HepG2 (cell line): Measurements from ENCODE around the gene GMEB1. TPM values are rescaled to one million over a fixed set of nuclear protein-coding genes. Genes with fewer than 3 reads are reported as not detected.

Experiments
- ATAC-seq: fragments of 200-7000 bp; cut with Tn5 transposase; 3 replicates; pipeline ENCODE4 v1.9.1; 2020; ENCODE audit warnings: mild to moderate bottlenecking, moderate library complexity
- BruUV-seq: library from RNA; stranded (reverse); fragments of 400-500 nt; replicated peaks from 2 replicates; lab custom pipeline; 2021; lab: Mats Ljungman, UMichigan
- CTCF ChIA-PET: fragments of 300-600 bp; formaldehyde crosslinking; extraction: SDS; loops from one replicate; lab custom pipeline; 2021; ENCODE audit warnings: low total read pairs, inconsistent platforms, low intra/inter-chr PET ratio; lab: Yijun Ruan, JAX
- POLR2A ChIA-PET: fragments of 350-600 bp; sonication (Branson Sonifier 250); formaldehyde crosslinking; loops from one replicate; lab custom pipeline; 2020; ENCODE audit warnings: antibody characterized with exemption, inconsistent platforms; lab: Yijun Ruan, JAX
- DNase-seq: peaks from one replicate; pipeline ENCODE4 v3.0.0-alpha.2; 2015; ENCODE audit warnings: low spot score
- FAIRE-seq: peaks from 3 replicates; lab custom pipeline; 2011; peaks lifted over from hg19 to GRCh38; lab: Jason Lieb, UNC
- H2AFZ ChIP-seq: one replicate; pipeline ENCODE4 v1.6.1; 2011; ENCODE audit warnings: low read length, inconsistent platforms
- H3K27ac ChIP-seq: fragments of 300-600 bp; 3 replicates; pipeline ENCODE4 v1.8.0; 2011; ENCODE audit warnings: mixed run types, mild to moderate bottlenecking, mixed read lengths, low read length, inconsistent platforms; ENCODE audit not compliant: insufficient read depth; ENCODE audit errors: extremely low read length
- H3K27me3 ChIP-seq, 2 experiments: fragments of 200-600 bp in 1 of 2; 2 replicates in 1 of 2; 3 replicates in 1 of 2; pipeline versions ENCODE4 v1.6.0 to v1.8.0; 2011; ENCODE audit warnings: low read length in 2 of 2, mild to moderate bottlenecking in 2 of 2, moderate library complexity in 2 of 2, inconsistent platforms in 1 of 2; ENCODE audit not compliant: insufficient read depth in 2 of 2, control insufficient read depth in 1 of 2
- H3K36me3 ChIP-seq, 2 experiments: fragments of 200-600 bp in 1 of 2; replicated peaks in 1 of 2; 2 replicates in 1 of 2; 3 replicates in 1 of 2; pipeline versions ENCODE4 v1.5.1 to v1.8.0; 2011; ENCODE audit warnings: low read length in 2 of 2, inconsistent platforms in 1 of 2; ENCODE audit not compliant: insufficient read depth in 2 of 2, control insufficient read depth in 1 of 2
- H3K4me1 ChIP-seq: 2 replicates; pipeline ENCODE4 v1.5.1; 2012; ENCODE audit warnings: low read length, inconsistent platforms; ENCODE audit not compliant: insufficient read depth
- H3K4me2 ChIP-seq: 2 replicates; pipeline ENCODE4 v1.6.0; 2011; ENCODE audit warnings: low read depth, low read length, inconsistent platforms
- H3K4me3 ChIP-seq, 3 experiments: fragments of 200-600 bp in 1 of 3; sonication (generic), shearing (Covaris generic) in 1 of 3; replicated peaks in 1 of 3; 2 replicates each; pipeline ENCODE4 v1.5.1; 2011 to 2016; ENCODE audit warnings: low read length in 3 of 3, inconsistent platforms in 2 of 3, low read depth in 2 of 3, mild to moderate bottlenecking in 2 of 3, control low read depth in 1 of 3, mixed read lengths in 1 of 3; ENCODE audit not compliant: insufficient read depth in 1 of 3
- H3K79me2 ChIP-seq: one replicate; pipeline ENCODE4 v1.6.1; 2011; ENCODE audit warnings: low read length, inconsistent platforms; ENCODE audit not compliant: insufficient read depth
- H3K9ac ChIP-seq: 2 replicates; pipeline ENCODE4 v1.6.0; 2011; ENCODE audit warnings: mild to moderate bottlenecking, low read depth, low read length, inconsistent platforms; ENCODE audit not compliant: insufficient read depth
- H3K9me3 ChIP-seq: 2 replicates; pipeline ENCODE4 v1.5.1; 2012; ENCODE audit warnings: mild to moderate bottlenecking, low read length
- H4K20me1 ChIP-seq: 2 replicates; pipeline ENCODE4 v1.6.0; 2011; ENCODE audit warnings: inconsistent platforms, mild to moderate bottlenecking, low read length, moderate library complexity; ENCODE audit not compliant: insufficient read depth
- CEBPG ChIP-seq: IDR thresholded peaks from 2 replicates; pipeline ENCODE4 v1.6.1; 2016
- ISL2 ChIP-seq: sonication (generic); formaldehyde crosslinking; IDR thresholded peaks from 2 replicates; pipeline ENCODE4 v1.5.0; 2020; ENCODE audit warnings: missing genetic modification reagents
- SNAI1 ChIP-seq: sonication (generic); formaldehyde crosslinking; IDR thresholded peaks from 2 replicates; pipeline ENCODE4 v1.5.0; 2020; ENCODE audit warnings: mild to moderate bottlenecking, missing genetic modification reagents, borderline replicate concordance
- TOE1 ChIP-seq: sonication (generic); formaldehyde crosslinking; IDR thresholded peaks from 2 replicates; pipeline ENCODE4 v1.4.0; 2020; ENCODE audit warnings: mild to moderate bottlenecking, missing genetic modification reagents
- WGBS: methylation state at CpG from one replicate; pipeline ENCODE4 v1.1.6; 2017; ENCODE audit warnings: low lambda C conversion rate; 5-methylcytosine and 5-hydroxymethylcytosine counted together
- in situ Hi-C: cut with HindIII; loops from 2 replicates; pipeline ENCODE4 v1.10.0; 2017; ENCODE audit warnings: low pct_unique_long_range_greater_than_20kb; ENCODE audit not compliant: extremely low pct_ligation_motif_present
- intact Hi-C: fragments of 100-400 bp; cut with micrococcal nuclease; formaldehyde crosslinking; loops from one replicate; pipeline ENCODE4 v1.10.0; 2022; ENCODE audit not compliant: unreplicated experiment
- polyA plus RNA-seq, 8 experiments: library from polyadenylated mRNA; depleted of rRNA in 3 of 8; stranded (reverse) in 7 of 8; unstranded in 1 of 8; fragments of >200 nt; fragmentation: Illumina TruSeq in 4 of 8; extraction: Trizol in 4 of 8; gene quantifications; 2 replicates each; pipeline versions ENCODE4 v1.2.1 to v1.2.3, GENCODE V29; 2011 to 2016; ENCODE audit warnings: low read depth in 4 of 8, missing spikeins in 1 of 8, mixed read lengths in 1 of 8; ENCODE audit not compliant: insufficient read depth in 1 of 8
- total RNA-seq, 5 experiments: library from RNA; depleted of rRNA; stranded (reverse); fragments of >200 nt; fragmentation: Illumina TruSeq; extraction: Trizol; gene quantifications; 2 replicates each; pipeline ENCODE4 v1.2.3, GENCODE V29; 2016; ENCODE audit warnings: low read depth in 1 of 5
- TF ChIP-seq, protein P1 (sequence below): sonication (generic); formaldehyde crosslinking; IDR thresholded peaks from 2 replicates; pipeline ENCODE4 v1.4.0; 2020; ENCODE audit warnings: low read depth, missing genetic modification reagents
- TF ChIP-seq, protein P2 (sequence below): sonication (generic); formaldehyde crosslinking; IDR thresholded peaks from 2 replicates; pipeline ENCODE4 v1.8.0; 2022; ENCODE audit warnings: missing genetic modification reagents, mild to moderate bottlenecking, inconsistent platforms, borderline replicate concordance
- TF ChIP-seq, protein P3 (sequence below): IDR thresholded peaks from 2 replicates; pipeline ENCODE4 v1.6.1; 2012; ENCODE audit warnings: low read length, improper control_type of control experiment
- TF ChIP-seq, protein P4 (sequence below): sonication (generic); formaldehyde crosslinking; IDR thresholded peaks from 2 replicates; pipeline ENCODE4 v1.4.0; 2020; ENCODE audit warnings: missing genetic modification reagents, borderline replicate concordance
- TF ChIP-seq, protein P5 (sequence below): sonication (generic); formaldehyde crosslinking; conservative IDR thresholded peaks from 2 replicates; pipeline ENCODE4 v1.8.0; 2022; ENCODE audit warnings: mild to moderate bottlenecking, moderate library complexity, missing genetic modification reagents

Gene GMEB1
- total and polyA plus RNA-seq, 2 of the 13 experiments (the other 11 are each of a cell fraction or from before 2014, with no cell fraction given), result 3.0 to 6.0 TPM

DNA sequence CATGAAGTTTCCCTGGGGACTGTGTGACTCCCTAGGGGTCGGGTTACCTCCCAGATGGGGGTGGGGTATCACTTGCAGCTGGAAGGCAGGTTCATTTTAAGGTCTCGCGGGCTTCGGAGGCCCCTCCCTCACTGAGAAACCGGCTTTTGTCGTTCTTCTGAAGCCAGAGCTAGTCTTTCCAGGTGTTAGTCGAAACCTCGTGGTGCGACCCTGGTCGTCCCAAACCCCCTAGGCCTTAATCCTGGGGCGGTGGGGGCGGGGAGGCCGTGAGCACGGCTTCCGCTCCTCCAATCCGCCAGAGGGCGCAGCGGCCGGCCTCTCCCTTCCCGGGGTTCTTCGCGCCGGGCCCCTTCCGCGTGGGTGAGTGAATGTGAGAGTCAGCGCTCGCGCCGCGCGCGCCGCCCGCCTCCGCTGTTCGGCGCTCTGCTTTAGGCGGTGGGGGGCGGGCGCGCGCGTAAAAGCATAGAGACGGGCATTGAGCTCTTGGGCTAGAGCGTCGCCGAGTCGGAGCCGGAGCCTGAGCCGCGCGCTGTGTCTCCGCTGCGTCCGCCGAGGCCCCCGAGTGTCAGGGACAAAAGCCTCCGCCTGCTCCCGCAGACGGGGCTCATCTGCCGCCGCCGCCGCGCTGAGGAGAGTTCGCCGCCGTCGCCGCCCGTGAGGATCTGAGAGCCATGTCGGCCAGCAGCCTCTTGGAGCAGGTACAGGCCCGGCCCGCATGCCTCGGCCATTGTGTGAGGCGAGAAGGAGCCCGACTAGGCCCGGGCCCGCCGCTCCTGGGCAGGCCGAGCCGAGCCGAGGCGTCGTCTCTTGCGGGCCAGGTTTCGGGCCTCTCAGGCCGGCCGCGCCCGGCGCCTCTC lies 68.1 kb downstream of the GMEB1 start, which contains the start of gene YTHDF2:
Gene YTHDF2, plus strand, starts transcription at position 491 of the 857 bp plus-strand sequence. Its CDS starts 181 bp downstream, at position 672.
- H3K4me3 ChIP-seq, result peak within 1 kb of the TSS; percentile 75 to 95 (median 89)
- peaks cover 0 to 26% of the 10 kb centered on the region in 2 experiments; a peak in 3 of 5 replicates for H3K36me3 ChIP-seq
- no peaks in the 10 kb centered on the region; a peak in 1 of 5 replicates for H3K27me3 ChIP-seq
- H4K20me1 ChIP-seq, result peaks cover 33% of the 10 kb centered on the region
- WGBS, result 3% methylated on average over 10 of the region's 92 CpGs
- FAIRE-seq, result peak; percentile 92
- peaks cover 45% of the 10 kb centered on the region for H3K79me2 ChIP-seq
- H3K9me3 ChIP-seq, result no peaks in the 10 kb centered on the region
- DNase-seq, result peak; percentile 96
- peak within 1 kb of the TSS; percentile 99 for H3K9ac ChIP-seq
- intact Hi-C loops (loop anchor here (1.0 to 5.0 kb wide), 2 partner anchors 69 to 88 kb away; partner anchors contain the start of genes GMEB1 and RNU11), in situ Hi-C loops (no loop called here)
- peaks cover 66% of the 10 kb centered on the region for H3K4me1 ChIP-seq
- CTCF ChIA-PET, result interaction anchor here (1.1 kb wide), 1 partner anchor 96 kb away, joined by 3 read pairs; no protein-coding TSS in a partner anchor
- peak within 1 kb of the TSS; percentile 97 for H3K27ac ChIP-seq
- POLR2A ChIA-PET, result interaction anchor here (0.6 to 5.3 kb wide), 30 partner anchors 8 to 906 kb away, joined by 3 to 89 read pairs (median 4); partner anchors contain the start of genes EPB41, GMEB1, PHACTR4 and PPP1R8
- peak within 1 kb of the TSS; percentile 61 for H2AFZ ChIP-seq
- H3K4me2 ChIP-seq, result peak within 1 kb of the TSS; percentile 91
- no TSS peak for BruUV-seq
- peak; percentile 88 for ATAC-seq
- TF ChIP-seq, protein P1, sequence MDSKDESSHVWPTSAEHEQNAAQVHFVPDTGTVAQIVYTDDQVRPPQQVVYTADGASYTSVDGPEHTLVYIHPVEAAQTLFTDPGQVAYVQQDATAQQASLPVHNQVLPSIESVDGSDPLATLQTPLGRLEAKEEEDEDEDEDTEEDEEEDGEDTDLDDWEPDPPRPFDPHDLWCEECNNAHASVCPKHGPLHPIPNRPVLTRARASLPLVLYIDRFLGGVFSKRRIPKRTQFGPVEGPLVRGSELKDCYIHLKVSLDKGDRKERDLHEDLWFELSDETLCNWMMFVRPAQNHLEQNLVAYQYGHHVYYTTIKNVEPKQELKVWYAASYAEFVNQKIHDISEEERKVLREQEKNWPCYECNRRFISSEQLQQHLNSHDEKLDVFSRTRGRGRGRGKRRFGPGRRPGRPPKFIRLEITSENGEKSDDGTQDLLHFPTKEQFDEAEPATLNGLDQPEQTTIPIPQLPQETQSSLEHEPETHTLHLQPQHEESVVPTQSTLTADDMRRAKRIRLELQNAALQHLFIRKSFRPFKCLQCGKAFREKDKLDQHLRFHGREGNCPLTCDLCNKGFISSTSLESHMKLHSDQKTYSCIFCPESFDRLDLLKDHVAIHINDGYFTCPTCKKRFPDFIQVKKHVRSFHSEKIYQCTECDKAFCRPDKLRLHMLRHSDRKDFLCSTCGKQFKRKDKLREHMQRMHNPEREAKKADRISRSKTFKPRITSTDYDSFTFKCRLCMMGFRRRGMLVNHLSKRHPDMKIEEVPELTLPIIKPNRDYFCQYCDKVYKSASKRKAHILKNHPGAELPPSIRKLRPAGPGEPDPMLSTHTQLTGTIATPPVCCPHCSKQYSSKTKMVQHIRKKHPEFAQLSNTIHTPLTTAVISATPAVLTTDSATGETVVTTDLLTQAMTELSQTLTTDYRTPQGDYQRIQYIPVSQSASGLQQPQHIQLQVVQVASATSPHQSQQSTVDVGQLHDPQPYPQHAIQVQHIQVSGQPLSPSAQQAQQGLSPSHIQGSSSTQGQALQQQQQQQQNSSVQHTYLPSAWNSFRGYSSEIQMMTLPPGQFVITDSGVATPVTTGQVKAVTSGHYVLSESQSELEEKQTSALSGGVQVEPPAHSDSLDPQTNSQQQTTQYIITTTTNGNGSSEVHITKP (CRISPR knock-in tag), result peak; percentile 82
- TF ChIP-seq SNAI1 (CRISPR knock-in tag), result no peak
- TF ChIP-seq, protein P2, sequence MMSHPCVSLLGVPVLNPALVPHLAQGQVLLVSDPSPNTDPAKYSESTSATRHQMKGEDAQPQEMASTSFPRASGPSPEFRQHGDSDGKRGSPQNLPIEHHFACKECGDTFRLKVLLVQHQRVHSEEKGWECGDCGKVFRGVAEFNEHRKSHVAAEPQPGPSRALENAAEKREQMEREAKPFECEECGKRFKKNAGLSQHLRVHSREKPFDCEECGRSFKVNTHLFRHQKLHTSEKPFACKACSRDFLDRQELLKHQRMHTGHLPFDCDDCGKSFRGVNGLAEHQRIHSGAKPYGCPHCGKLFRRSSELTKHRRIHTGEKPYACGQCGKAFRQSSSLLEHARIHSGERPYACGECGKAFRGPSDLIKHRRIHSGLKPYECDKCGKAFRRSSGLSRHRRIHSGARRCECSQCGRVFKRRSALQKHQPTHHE (CRISPR knock-in tag), result no peak
- TF ChIP-seq, protein P3, sequence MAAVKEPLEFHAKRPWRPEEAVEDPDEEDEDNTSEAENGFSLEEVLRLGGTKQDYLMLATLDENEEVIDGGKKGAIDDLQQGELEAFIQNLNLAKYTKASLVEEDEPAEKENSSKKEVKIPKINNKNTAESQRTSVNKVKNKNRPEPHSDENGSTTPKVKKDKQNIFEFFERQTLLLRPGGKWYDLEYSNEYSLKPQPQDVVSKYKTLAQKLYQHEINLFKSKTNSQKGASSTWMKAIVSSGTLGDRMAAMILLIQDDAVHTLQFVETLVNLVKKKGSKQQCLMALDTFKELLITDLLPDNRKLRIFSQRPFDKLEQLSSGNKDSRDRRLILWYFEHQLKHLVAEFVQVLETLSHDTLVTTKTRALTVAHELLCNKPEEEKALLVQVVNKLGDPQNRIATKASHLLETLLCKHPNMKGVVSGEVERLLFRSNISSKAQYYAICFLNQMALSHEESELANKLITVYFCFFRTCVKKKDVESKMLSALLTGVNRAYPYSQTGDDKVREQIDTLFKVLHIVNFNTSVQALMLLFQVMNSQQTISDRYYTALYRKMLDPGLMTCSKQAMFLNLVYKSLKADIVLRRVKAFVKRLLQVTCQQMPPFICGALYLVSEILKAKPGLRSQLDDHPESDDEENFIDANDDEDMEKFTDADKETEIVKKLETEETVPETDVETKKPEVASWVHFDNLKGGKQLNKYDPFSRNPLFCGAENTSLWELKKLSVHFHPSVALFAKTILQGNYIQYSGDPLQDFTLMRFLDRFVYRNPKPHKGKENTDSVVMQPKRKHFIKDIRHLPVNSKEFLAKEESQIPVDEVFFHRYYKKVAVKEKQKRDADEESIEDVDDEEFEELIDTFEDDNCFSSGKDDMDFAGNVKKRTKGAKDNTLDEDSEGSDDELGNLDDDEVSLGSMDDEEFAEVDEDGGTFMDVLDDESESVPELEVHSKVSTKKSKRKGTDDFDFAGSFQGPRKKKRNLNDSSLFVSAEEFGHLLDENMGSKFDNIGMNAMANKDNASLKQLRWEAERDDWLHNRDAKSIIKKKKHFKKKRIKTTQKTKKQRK, result no peak
- no peak for TF ChIP-seq TOE1 (CRISPR knock-in tag)
- TF ChIP-seq, protein P4, sequence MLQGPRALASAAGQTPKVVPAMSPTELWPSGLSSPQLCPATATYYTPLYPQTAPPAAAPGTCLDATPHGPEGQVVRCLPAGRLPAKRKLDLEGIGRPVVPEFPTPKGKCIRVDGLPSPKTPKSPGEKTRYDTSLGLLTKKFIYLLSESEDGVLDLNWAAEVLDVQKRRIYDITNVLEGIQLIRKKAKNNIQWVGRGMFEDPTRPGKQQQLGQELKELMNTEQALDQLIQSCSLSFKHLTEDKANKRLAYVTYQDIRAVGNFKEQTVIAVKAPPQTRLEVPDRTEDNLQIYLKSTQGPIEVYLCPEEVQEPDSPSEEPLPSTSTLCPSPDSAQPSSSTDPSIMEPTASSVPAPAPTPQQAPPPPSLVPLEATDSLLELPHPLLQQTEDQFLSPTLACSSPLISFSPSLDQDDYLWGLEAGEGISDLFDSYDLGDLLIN (CRISPR knock-in tag), result no peak
- TF ChIP-seq, protein P5, sequence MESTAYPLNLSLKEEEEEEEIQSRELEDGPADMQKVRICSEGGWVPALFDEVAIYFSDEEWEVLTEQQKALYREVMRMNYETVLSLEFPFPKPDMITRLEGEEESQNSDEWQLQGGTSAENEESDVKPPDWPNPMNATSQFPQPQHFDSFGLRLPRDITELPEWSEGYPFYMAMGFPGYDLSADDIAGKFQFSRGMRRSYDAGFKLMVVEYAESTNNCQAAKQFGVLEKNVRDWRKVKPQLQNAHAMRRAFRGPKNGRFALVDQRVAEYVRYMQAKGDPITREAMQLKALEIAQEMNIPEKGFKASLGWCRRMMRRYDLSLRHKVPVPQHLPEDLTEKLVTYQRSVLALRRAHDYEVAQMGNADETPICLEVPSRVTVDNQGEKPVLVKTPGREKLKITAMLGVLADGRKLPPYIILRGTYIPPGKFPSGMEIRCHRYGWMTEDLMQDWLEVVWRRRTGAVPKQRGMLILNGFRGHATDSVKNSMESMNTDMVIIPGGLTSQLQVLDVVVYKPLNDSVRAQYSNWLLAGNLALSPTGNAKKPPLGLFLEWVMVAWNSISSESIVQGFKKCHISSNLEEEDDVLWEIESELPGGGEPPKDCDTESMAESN (CRISPR knock-in tag), result no peak; the same call in 1 of the 2 replicates
- TF ChIP-seq CEBPG (CRISPR knock-in tag), result peak; percentile 7; the same call in 1 of the 2 replicates
- TF ChIP-seq ISL2, result peak; percentile 80
